DND-41 (cell line): ENCODE measurements around the gene ROBO4.
A peak's percentile ranks its signal among the peaks of the same experiment; 100 is the strongest.

Experiments
- ATAC-seq: fragments of 200-7000 bp; cut with Tn5 transposase; 3 replicates; pipeline ENCODE4 v1.9.1; 2021; ENCODE audit warnings: low read depth; ENCODE audit not compliant: insufficient read depth
- DNase-seq: peaks from one replicate; pipeline ENCODE4 v3.0.0-alpha.2; 2020
- H2AFZ ChIP-seq: 2 replicates; pipeline ENCODE4 v1.6.0; 2012; ENCODE audit warnings: low read depth, low read length
- H3K27ac ChIP-seq: 2 replicates; pipeline ENCODE4 v1.5.1; 2012; ENCODE audit warnings: low read length, inconsistent platforms
- H3K27me3 ChIP-seq: fragments of 200-600 bp; sonication (generic); 2 replicates; pipeline ENCODE4 v1.6.0; 2012; ENCODE audit warnings: low read length, mild to moderate bottlenecking, inconsistent platforms; ENCODE audit not compliant: insufficient read depth, poor library complexity
- H3K36me3 ChIP-seq: 2 replicates; pipeline ENCODE4 v1.5.1; 2012; ENCODE audit warnings: low read length, inconsistent platforms; ENCODE audit not compliant: insufficient read depth
- H3K4me1 ChIP-seq: 2 replicates; pipeline ENCODE4 v1.5.1; 2012; ENCODE audit warnings: mild to moderate bottlenecking, low read length; ENCODE audit not compliant: insufficient read depth
- H3K4me2 ChIP-seq: 2 replicates; pipeline ENCODE4 v1.6.0; 2012; ENCODE audit warnings: mild to moderate bottlenecking, moderate library complexity, low read length, inconsistent platforms; ENCODE audit not compliant: insufficient read depth
- H3K4me3 ChIP-seq, 2 experiments: fragments of 200-600 bp in 1 of 2; shearing (Covaris generic) in 1 of 2; 2 replicates each; pipeline ENCODE4 v1.5.1; 2012 to 2016; ENCODE audit warnings: inconsistent platforms in 2 of 2, low read length in 2 of 2, mild to moderate bottlenecking in 2 of 2, low read depth in 1 of 2, moderate library complexity in 1 of 2
- H3K79me2 ChIP-seq: 2 replicates; pipeline ENCODE4 v1.6.0; 2012; ENCODE audit warnings: low read length, inconsistent platforms; ENCODE audit not compliant: insufficient read depth
- H3K9ac ChIP-seq: 2 replicates; pipeline ENCODE4 v1.6.0; 2012; ENCODE audit warnings: low read depth, mild to moderate bottlenecking, inconsistent platforms, low read length, moderate library complexity
- H3K9me3 ChIP-seq: 2 replicates; pipeline ENCODE4 v1.5.1; 2012; ENCODE audit warnings: low read length, moderate library complexity, mild to moderate bottlenecking, inconsistent platforms; ENCODE audit not compliant: insufficient read depth, severe bottlenecking
- H4K20me1 ChIP-seq: 2 replicates; pipeline ENCODE4 v1.6.0; 2012; ENCODE audit warnings: low read length; ENCODE audit not compliant: insufficient read depth
- EZH2 ChIP-seq: IDR thresholded peaks from 3 replicates; pipeline ENCODE4 v1.6.1; 2012; ENCODE audit warnings: borderline replicate concordance, low read depth, mild to moderate bottlenecking, moderate library complexity, low read length, inconsistent platforms; ENCODE audit not compliant: severe bottlenecking
- TF ChIP-seq, protein P1 (sequence below): IDR thresholded peaks from 2 replicates; pipeline ENCODE4 v1.5.1; 2012; ENCODE audit warnings: borderline replicate concordance, low read length, moderate library complexity, mild to moderate bottlenecking; ENCODE audit not compliant: poor library complexity, severe bottlenecking; ENCODE audit errors: extremely low read depth

ROBO4 gene

DNA sequence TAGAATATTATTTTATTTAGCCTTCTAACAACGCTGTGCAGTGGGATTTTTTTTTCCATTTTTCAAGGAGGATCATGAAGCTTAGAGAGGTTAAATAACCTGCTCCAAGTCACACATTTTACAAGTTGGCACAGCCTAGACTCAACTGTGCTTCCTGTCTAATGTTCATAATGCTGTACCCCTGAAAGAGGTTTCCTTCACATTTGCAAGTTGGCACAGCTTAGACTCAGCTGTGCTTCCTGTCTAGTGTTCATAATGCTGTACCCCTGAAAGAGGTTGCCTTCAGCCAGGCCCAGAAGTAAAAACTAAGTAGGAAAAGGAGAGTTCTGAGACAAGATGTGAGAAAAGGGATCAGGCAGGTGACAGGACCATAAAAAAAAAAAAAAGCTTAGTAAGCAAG lies 46.1 kb upstream of the ROBO4 start:
- Histone ChIP-seq H3K27me3 (peaks cover under 1% of the 10 kb centered on the region), H3K27ac (no peak overlapping the region), H3K4me3 (no peak overlapping the region), H3K4me1 (peaks cover 9% of the 10 kb centered on the region; the same call in 1 of the 2 replicates), H3K79me2 (no peaks in the 10 kb centered on the region), H3K9me3 (no peaks in the 10 kb centered on the region), H4K20me1 (no peaks in the 10 kb centered on the region), H2AFZ (no peak overlapping the region), H3K4me2 (no peak overlapping the region), H3K9ac (no peak overlapping the region), H3K36me3 (no peaks in the 10 kb centered on the region)
- peak; percentile 62; the same call in 2 of the 3 replicates for ATAC-seq
- TF ChIP-seq EZH2: no peak
- TF ChIP-seq, protein P1, sequence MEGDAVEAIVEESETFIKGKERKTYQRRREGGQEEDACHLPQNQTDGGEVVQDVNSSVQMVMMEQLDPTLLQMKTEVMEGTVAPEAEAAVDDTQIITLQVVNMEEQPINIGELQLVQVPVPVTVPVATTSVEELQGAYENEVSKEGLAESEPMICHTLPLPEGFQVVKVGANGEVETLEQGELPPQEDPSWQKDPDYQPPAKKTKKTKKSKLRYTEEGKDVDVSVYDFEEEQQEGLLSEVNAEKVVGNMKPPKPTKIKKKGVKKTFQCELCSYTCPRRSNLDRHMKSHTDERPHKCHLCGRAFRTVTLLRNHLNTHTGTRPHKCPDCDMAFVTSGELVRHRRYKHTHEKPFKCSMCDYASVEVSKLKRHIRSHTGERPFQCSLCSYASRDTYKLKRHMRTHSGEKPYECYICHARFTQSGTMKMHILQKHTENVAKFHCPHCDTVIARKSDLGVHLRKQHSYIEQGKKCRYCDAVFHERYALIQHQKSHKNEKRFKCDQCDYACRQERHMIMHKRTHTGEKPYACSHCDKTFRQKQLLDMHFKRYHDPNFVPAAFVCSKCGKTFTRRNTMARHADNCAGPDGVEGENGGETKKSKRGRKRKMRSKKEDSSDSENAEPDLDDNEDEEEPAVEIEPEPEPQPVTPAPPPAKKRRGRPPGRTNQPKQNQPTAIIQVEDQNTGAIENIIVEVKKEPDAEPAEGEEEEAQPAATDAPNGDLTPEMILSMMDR: no peak
- DNase-seq: no peak

DNA sequence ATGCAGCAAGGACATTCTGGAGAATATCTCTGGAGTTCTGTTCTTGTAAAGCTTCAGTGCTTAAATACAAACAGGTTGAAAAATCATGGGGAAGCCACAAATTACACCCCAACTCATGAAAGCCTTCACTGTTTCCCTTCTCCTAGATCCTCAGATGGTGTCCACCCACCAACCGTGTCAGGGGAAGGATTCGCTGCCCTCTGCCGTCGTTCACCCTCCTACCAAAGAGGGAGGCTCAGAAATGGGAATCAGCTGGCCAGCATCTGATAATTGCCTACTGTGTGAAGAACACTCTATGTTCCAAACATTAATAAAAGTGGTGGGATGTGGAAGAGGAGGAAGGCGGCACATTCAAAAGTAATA lies 45.6 kb upstream of the ROBO4 start:
- no peak for ATAC-seq
- H2AFZ ChIP-seq: no peak overlapping the region
- no peaks in the 10 kb centered on the region for H3K79me2 ChIP-seq
- peaks cover 9% of the 10 kb centered on the region; the same call in 1 of the 2 replicates for H3K4me1 ChIP-seq
- no peaks in the 10 kb centered on the region for H3K36me3 ChIP-seq
- peaks cover 4% of the 10 kb centered on the region for H3K27me3 ChIP-seq
- H3K9me3 ChIP-seq: no peaks in the 10 kb centered on the region
- H3K4me3 ChIP-seq: no peak overlapping the region
- H4K20me1 ChIP-seq: no peaks in the 10 kb centered on the region
- H3K9ac ChIP-seq: no peak overlapping the region
- no peak overlapping the region for H3K4me2 ChIP-seq
- TF ChIP-seq EZH2: no peak
- TF ChIP-seq, protein P1: no peak
- no peak for DNase-seq
- H3K27ac ChIP-seq: no peak overlapping the region

DNA sequence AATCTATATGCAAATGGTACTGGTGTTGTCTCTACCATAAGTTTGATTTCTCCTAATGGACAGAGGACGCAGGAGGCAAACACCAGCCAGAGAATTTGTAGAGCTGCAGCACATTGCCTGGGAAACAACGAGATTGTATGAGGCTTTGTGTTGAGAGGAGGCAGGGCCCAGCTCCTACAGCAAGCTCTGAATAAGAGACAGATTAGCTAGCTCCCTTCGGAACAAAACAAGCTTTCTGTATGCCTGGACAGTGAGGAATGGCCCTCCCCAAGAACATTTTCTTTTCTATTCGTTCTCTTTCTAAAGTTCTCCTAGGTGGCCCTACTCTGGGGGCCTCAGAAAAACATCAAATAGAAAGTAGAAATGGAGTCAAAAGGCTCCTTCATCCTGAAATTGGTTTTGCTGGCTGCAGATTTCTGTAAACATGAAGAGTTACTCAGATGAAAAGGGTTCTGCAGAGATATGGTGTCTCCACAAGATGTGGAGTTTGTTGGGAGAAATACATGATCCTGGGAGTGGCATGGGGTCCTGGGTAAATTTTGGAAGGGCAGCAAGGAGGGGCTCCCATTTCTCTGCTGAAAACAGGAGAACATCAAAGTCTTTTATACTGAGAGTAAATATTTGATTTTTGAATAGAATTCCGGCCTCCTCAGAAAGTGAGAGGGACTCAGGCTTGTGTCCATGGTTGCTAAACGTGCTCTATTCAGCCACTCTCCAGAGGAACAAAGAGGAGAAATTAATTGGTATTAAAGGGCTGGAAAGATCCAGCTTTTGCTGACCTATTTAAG lies 45.0 kb upstream of the ROBO4 start:
- H3K79me2 ChIP-seq: no peaks in the 10 kb centered on the region
- no peaks in the 10 kb centered on the region for H3K36me3 ChIP-seq
- H3K9ac ChIP-seq: no peak overlapping the region
- no peak overlapping the region for H3K27ac ChIP-seq
- peaks cover 8% of the 10 kb centered on the region for H3K27me3 ChIP-seq
- H3K4me3 ChIP-seq: no peak overlapping the region
- peaks cover 9% of the 10 kb centered on the region; the same call in 1 of the 2 replicates for H3K4me1 ChIP-seq
- H2AFZ ChIP-seq: no peak overlapping the region
- no peak overlapping the region for H3K4me2 ChIP-seq
- DNase-seq: no peak
- ATAC-seq: no peak
- H4K20me1 ChIP-seq: no peaks in the 10 kb centered on the region
- TF ChIP-seq EZH2: no peak
- TF ChIP-seq, protein P1: no peak
- no peaks in the 10 kb centered on the region for H3K9me3 ChIP-seq
